Measurements from ENCODE around the gene CCPG1.
"Not testable (repeated sequence)": the region's sequence is repeated elsewhere in the genome, so short reads cannot be mapped to it uniquely, and the experiment has no call there.

The CCPG1 gene

DNA sequence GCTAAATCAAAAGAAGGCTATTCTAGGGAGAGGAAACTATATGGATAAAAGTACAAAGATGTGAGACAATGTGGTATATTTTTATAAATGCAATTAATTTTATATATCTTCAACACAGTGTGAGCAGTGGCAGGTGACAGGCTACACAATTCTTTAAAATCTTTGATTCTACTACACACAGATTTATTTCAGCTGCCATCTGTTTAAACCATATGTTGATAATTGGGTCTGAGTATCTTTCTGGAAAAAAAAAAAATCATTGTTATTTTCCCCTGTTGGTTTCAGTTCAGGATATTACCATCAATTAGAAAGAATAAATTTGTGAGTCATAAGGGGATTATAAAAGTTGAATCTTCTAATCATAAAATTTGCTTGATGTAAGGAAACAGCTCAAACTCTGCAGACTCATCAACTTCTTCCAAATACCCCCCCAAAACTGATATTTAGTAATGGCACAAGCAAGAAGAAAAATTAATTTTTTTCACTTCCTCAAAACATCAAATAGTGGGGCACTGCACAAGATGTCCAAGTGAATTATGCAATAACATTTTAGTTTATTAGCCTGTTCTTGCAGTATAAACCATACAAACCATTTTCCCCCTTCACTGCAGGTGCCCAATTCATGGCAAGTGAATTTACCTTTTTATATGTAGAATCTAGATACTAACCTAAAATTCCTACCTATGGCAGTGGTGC lies 12.2 kb upstream of the CCPG1 start (continued):
- TF ChIP-seq ZFP30 (CRISPR knock-in tag; IDR thresholded peaks at IDR 0.05) = no peak
- no peak for TF ChIP-seq BACH2 (CRISPR knock-in tag; IDR thresholded peaks at IDR 0.05; ENCODE audit: borderline replicate concordance)
- TF ChIP-seq ZNF565 (CRISPR knock-in tag; conservative IDR thresholded peaks at IDR 0.05; ENCODE audit: low read depth) = no peak

DNA sequence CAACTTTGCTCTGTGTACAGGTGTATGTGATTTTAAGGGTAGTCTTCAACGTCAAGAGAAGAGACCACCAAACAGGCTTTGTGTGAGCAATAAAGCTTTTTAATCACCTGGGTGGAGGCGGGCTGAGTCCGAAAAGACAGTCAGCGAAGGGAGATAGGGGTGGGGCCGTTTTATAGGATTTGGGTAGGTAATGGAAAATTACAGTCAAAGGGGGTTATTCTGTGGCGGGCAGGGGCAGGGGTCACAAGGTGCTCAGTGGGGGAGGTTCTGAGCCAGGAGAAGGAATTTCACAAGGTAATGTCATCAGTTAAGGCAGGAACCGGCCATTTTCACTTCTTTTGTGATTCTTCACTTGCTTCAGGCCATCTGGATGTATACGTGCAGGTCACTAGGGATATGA lies 9.5 kb upstream of the CCPG1 start:
- not testable (repeated sequence) for ATAC-seq

DNA sequence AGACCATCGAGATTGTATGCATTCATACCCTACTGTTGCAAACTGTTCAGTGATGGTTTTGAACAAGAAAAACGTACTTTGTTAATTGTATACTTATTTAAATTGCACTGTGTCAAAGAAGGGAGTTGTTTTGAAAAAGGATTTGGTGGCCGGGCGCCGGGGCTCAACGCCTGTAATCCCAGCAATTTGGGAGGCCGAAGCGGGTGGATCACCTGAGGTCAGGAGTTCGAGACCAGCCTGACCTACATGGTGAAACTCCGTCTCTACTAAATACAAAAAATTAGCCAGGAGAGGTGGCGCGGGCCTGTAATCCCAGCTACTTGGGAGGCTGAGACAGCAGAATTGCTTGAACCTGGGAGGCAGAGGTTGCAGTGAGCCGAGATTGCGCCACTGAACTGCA lies 817 bp upstream of the CCPG1 start:
- not testable (repeated sequence) for ATAC-seq

DNA sequence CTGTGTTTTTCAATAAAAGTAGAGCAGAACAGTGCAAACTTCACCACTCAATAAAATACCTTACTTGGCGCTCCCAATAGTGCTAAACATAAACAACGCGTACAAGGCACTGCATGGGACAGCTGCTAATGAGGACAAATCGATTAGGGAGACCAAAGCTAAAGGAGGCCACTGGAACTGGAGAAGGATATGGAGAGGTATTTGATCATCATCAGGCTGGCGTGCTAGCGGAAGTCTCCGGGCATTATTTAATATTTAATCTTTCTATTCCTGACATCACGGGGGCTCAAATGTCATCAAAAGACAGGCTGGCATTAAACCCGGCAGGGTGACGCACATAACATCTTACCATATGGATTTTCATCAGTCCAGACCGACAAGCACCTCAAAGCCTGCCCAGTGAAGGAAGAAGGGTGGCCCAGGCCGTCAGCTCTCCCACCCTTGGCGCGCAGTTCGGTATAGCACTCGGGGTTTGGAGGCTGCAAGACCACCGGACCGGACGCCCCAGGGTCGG lies 604 bp downstream of the CCPG1 start:
- ATAC-seq = peak; percentile 11
- TF ChIP-seq SNAI2 (CRISPR knock-in tag; IDR thresholded peaks at IDR 0.05) = no peak
- TF ChIP-seq ZNF70 (CRISPR knock-in tag; IDR thresholded peaks at IDR 0.05) = no peak
- TF ChIP-seq TOX (CRISPR knock-in tag; IDR thresholded peaks at IDR 0.05; ENCODE audit: borderline replicate concordance) = no peak
- TF ChIP-seq, protein P1, sequence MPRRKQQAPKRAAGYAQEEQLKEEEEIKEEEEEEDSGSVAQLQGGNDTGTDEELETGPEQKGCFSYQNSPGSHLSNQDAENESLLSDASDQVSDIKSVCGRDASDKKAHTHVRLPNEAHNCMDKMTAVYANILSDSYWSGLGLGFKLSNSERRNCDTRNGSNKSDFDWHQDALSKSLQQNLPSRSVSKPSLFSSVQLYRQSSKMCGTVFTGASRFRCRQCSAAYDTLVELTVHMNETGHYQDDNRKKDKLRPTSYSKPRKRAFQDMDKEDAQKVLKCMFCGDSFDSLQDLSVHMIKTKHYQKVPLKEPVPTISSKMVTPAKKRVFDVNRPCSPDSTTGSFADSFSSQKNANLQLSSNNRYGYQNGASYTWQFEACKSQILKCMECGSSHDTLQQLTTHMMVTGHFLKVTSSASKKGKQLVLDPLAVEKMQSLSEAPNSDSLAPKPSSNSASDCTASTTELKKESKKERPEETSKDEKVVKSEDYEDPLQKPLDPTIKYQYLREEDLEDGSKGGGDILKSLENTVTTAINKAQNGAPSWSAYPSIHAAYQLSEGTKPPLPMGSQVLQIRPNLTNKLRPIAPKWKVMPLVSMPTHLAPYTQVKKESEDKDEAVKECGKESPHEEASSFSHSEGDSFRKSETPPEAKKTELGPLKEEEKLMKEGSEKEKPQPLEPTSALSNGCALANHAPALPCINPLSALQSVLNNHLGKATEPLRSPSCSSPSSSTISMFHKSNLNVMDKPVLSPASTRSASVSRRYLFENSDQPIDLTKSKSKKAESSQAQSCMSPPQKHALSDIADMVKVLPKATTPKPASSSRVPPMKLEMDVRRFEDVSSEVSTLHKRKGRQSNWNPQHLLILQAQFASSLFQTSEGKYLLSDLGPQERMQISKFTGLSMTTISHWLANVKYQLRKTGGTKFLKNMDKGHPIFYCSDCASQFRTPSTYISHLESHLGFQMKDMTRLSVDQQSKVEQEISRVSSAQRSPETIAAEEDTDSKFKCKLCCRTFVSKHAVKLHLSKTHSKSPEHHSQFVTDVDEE (CRISPR knock-in tag; IDR thresholded peaks at IDR 0.05) = 0 out of 2 replicates have a peak, but pooled peaks have one; percentile 30

DNA sequence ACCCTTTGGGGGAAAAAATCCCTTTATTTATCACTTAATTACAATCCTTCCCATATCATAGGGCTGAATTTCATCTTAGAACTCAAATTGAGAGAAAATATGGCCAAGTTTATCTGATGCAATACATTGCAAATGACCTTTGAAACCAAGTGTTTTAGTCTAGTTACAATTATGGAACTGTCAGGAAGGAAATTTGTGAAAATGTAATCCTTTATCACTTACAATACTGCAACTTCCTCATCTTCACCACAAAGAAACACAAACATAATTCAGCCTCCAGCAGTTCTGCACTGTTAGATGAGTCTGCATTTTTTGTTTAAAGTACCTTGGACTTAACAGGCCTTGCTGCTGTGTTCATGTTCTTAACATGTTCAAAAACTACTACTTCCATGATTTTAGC lies 4.6 kb downstream of the CCPG1 start:
- no peak for ATAC-seq
- TF ChIP-seq ZNF565 (CRISPR knock-in tag; conservative IDR thresholded peaks at IDR 0.05; ENCODE audit: low read depth) (no peak), PPARA (CRISPR knock-in tag; IDR thresholded peaks at IDR 0.05; ENCODE audit: borderline replicate concordance) (no peak), ZNF70 (CRISPR knock-in tag; IDR thresholded peaks at IDR 0.05) (no peak), ZFP30 (CRISPR knock-in tag; IDR thresholded peaks at IDR 0.05) (no peak), ZNF8 (CRISPR knock-in tag; IDR thresholded peaks at IDR 0.05) (no peak), ISL1 (CRISPR knock-in tag; IDR thresholded peaks at IDR 0.05) (no peak), RARB (CRISPR knock-in tag; IDR thresholded peaks at IDR 0.05) (no peak), OSR1 (CRISPR knock-in tag; IDR thresholded peaks at IDR 0.05) (no peak), TCF4 (CRISPR knock-in tag; IDR thresholded peaks at IDR 0.05; ENCODE audit: borderline replicate concordance) (no peak), GLIS3 (CRISPR knock-in tag; IDR thresholded peaks at IDR 0.05) (no peak), ZC3H10 (CRISPR knock-in tag; IDR thresholded peaks at IDR 0.05) (no peak)
- TF ChIP-seq, protein P2, sequence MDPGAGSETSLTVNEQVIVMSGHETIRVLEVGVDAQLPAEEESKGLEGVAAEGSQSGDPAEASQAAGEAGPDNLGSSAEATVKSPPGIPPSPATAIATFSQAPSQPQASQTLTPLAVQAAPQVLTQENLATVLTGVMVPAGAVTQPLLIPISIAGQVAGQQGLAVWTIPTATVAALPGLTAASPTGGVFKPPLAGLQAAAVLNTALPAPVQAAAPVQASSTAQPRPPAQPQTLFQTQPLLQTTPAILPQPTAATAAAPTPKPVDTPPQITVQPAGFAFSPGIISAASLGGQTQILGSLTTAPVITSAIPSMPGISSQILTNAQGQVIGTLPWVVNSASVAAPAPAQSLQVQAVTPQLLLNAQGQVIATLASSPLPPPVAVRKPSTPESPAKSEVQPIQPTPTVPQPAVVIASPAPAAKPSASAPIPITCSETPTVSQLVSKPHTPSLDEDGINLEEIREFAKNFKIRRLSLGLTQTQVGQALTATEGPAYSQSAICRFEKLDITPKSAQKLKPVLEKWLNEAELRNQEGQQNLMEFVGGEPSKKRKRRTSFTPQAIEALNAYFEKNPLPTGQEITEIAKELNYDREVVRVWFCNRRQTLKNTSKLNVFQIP (CRISPR knock-in tag; IDR thresholded peaks at IDR 0.05; ENCODE audit: borderline replicate concordance, low read depth) = no peak
- TF ChIP-seq, protein P3, sequence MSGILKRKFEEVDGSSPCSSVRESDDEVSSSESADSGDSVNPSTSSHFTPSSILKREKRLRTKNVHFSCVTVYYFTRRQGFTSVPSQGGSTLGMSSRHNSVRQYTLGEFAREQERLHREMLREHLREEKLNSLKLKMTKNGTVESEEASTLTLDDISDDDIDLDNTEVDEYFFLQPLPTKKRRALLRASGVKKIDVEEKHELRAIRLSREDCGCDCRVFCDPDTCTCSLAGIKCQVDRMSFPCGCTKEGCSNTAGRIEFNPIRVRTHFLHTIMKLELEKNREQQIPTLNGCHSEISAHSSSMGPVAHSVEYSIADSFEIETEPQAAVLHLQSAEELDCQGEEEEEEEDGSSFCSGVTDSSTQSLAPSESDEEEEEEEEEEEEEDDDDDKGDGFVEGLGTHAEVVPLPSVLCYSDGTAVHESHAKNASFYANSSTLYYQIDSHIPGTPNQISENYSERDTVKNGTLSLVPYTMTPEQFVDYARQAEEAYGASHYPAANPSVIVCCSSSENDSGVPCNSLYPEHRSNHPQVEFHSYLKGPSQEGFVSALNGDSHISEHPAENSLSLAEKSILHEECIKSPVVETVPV (CRISPR knock-in tag; IDR thresholded peaks at IDR 0.05) = no peak
- TF ChIP-seq, protein P4, sequence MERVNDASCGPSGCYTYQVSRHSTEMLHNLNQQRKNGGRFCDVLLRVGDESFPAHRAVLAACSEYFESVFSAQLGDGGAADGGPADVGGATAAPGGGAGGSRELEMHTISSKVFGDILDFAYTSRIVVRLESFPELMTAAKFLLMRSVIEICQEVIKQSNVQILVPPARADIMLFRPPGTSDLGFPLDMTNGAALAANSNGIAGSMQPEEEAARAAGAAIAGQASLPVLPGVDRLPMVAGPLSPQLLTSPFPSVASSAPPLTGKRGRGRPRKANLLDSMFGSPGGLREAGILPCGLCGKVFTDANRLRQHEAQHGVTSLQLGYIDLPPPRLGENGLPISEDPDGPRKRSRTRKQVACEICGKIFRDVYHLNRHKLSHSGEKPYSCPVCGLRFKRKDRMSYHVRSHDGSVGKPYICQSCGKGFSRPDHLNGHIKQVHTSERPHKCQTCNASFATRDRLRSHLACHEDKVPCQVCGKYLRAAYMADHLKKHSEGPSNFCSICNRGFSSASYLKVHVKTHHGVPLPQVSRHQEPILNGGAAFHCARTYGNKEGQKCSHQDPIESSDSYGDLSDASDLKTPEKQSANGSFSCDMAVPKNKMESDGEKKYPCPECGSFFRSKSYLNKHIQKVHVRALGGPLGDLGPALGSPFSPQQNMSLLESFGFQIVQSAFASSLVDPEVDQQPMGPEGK (CRISPR knock-in tag; IDR thresholded peaks at IDR 0.05; ENCODE audit: borderline replicate concordance) = no peak
